IMR-90 (cell line): ENCODE results near the gene ZMIZ2. TPM values are rescaled to one million over a fixed set of nuclear protein-coding genes. Genes with fewer than 3 reads are reported as not detected.

Experiments used
- ATAC-seq: fragments of 200-7000 bp; cut with Tn5 transposase; 2 replicates; pipeline ENCODE4 v1.9.1; 2020; ENCODE audit warnings: low read depth, mild to moderate bottlenecking, moderate library complexity
- BruUV-seq: library from RNA; stranded (reverse); fragments of 400-500 nt; replicated peaks from 2 replicates; lab custom pipeline; 2021; lab: Mats Ljungman, UMichigan
- CTCF ChIA-PET: fragments of 300-600 bp; formaldehyde crosslinking; extraction: SDS; loops from one replicate; lab custom pipeline; 2021; ENCODE audit warnings: antibody characterized with exemption; lab: Yijun Ruan, JAX
- POLR2A ChIA-PET: fragments of 300-600 bp; sonication (Branson Sonifier 250); formaldehyde crosslinking; loops from one replicate; lab custom pipeline; 2022; ENCODE audit warnings: antibody characterized with exemption; ENCODE audit not compliant: unreplicated experiment; lab: Charles Lee
- DNase-seq: peaks from one replicate; pipeline ENCODE4 v3.0.0; 2013
- H2AFZ ChIP-seq: replicated peaks from 2 replicates; pipeline ENCODE3; 2013; ENCODE audit warnings: low read length, mild to moderate bottlenecking; ENCODE audit not compliant: poor library complexity
- H2AK5ac ChIP-seq: 2 replicates; pipeline ENCODE4 v1.6.1; 2013; ENCODE audit warnings: low read depth, low read length, inconsistent platforms
- H2AK9ac ChIP-seq: replicated peaks from 2 replicates; pipeline ENCODE3; 2013; ENCODE audit warnings: mild to moderate bottlenecking, low read depth, low read length, moderate library complexity; ENCODE audit not compliant: poor library complexity
- H2BK120ac ChIP-seq: 2 replicates; pipeline ENCODE4 v1.6.1; 2013; ENCODE audit warnings: low read depth, low read length, inconsistent platforms
- H2BK15ac ChIP-seq: 3 replicates; pipeline ENCODE4 v1.6.1; 2013; ENCODE audit warnings: low read depth, low read length, inconsistent platforms
- H2BK20ac ChIP-seq: 2 replicates; pipeline ENCODE4 v1.6.1; 2013; ENCODE audit warnings: low read depth, mild to moderate bottlenecking, inconsistent platforms, low read length, moderate library complexity
- H2BK5ac ChIP-seq: 2 replicates; pipeline ENCODE4 v1.6.1; 2013; ENCODE audit warnings: mild to moderate bottlenecking, low read depth, low read length, inconsistent platforms; ENCODE audit not compliant: poor library complexity, severe bottlenecking
- H3K14ac ChIP-seq: replicated peaks from 2 replicates; pipeline ENCODE4 v1.6.1; 2013; ENCODE audit warnings: low read depth, low read length, inconsistent platforms
- H3K18ac ChIP-seq: 2 replicates; pipeline ENCODE4 v1.6.1; 2013; ENCODE audit warnings: low read depth, low read length, control low read depth
- H3K23ac ChIP-seq: 2 replicates; pipeline ENCODE4 v1.6.1; 2013; ENCODE audit warnings: low read depth, low read length, inconsistent platforms
- H3K27ac ChIP-seq: 2 replicates; pipeline ENCODE4 v1.5.1; 2013; ENCODE audit warnings: mild to moderate bottlenecking, control low read depth, low read length; ENCODE audit not compliant: insufficient read depth
- H3K27me3 ChIP-seq: 2 replicates; pipeline ENCODE4 v1.6.1; 2013; ENCODE audit warnings: low read length; ENCODE audit not compliant: control insufficient read depth, insufficient read depth
- H3K36me3 ChIP-seq: 2 replicates; pipeline ENCODE4 v1.6.1; 2013; ENCODE audit warnings: low read length, mixed read lengths; ENCODE audit not compliant: control insufficient read depth, insufficient read depth
- H3K4ac ChIP-seq: 2 replicates; pipeline ENCODE4 v1.6.1; 2013; ENCODE audit warnings: low read depth, low read length, inconsistent platforms
- H3K4me1 ChIP-seq: 2 replicates; pipeline ENCODE4 v1.6.1; 2013; ENCODE audit warnings: low read length, mixed read lengths; ENCODE audit not compliant: control insufficient read depth, insufficient read depth
- H3K4me2 ChIP-seq: 2 replicates; pipeline ENCODE4 v1.6.1; 2013; ENCODE audit warnings: low read depth, mild to moderate bottlenecking, control low read depth, low read length, moderate library complexity
- H3K4me3 ChIP-seq: 2 replicates; pipeline ENCODE4 v1.5.1; 2013; ENCODE audit warnings: low read depth, mild to moderate bottlenecking, control low read depth, low read length, moderate library complexity; ENCODE audit not compliant: insufficient read depth
- H3K56ac ChIP-seq: 2 replicates; pipeline ENCODE4 v1.6.1; 2013; ENCODE audit warnings: low read length, inconsistent platforms; ENCODE audit not compliant: insufficient read depth; ENCODE audit errors: extremely low read depth
- H3K79me1 ChIP-seq, 2 experiments: 2 replicates each; pipeline ENCODE4 v1.6.1; 2013; ENCODE audit warnings: low read length in 2 of 2, inconsistent platforms in 1 of 2, low read depth in 1 of 2
- H3K9ac ChIP-seq: 2 replicates; pipeline ENCODE4 v1.6.1; 2013; ENCODE audit warnings: low read depth, low read length, control low read depth
- H3K9me1 ChIP-seq: 2 replicates; pipeline ENCODE4 v1.6.1; 2013; ENCODE audit warnings: low read length, inconsistent platforms; ENCODE audit not compliant: insufficient read depth
- H3K9me3 ChIP-seq: 2 replicates; pipeline ENCODE4 v1.6.1; 2013; ENCODE audit warnings: low read length; ENCODE audit not compliant: control insufficient read depth, insufficient read depth
- H4K20me1 ChIP-seq: 2 replicates; pipeline ENCODE4 v1.6.1; 2013; ENCODE audit warnings: low read length, inconsistent platforms; ENCODE audit not compliant: insufficient read depth
- H4K5ac ChIP-seq: 2 replicates; pipeline ENCODE4 v1.6.1; 2013; ENCODE audit warnings: mild to moderate bottlenecking, low read depth, low read length, control low read depth
- H4K8ac ChIP-seq, 2 experiments: 2 replicates each; pipeline ENCODE4 v1.6.1; 2013; ENCODE audit warnings: low read depth in 2 of 2, low read length in 2 of 2, control low read depth in 1 of 2, inconsistent platforms in 1 of 2
- H4K91ac ChIP-seq: 2 replicates; pipeline ENCODE4 v1.6.1; 2013; ENCODE audit warnings: low read depth, low read length, inconsistent platforms; ENCODE audit not compliant: insufficient read depth
- BHLHE40 ChIP-seq: fragments of 150-350 bp; IDR thresholded peaks from 2 replicates; pipeline ENCODE4 v1.6.1; 2016; ENCODE audit warnings: mild to moderate bottlenecking, low read depth, low read length
- FOS ChIP-seq: fragments of 150-350 bp; IDR thresholded peaks from 2 replicates; pipeline ENCODE4 v1.6.1; 2016; ENCODE audit warnings: low read depth, low read length
- POLR2A ChIP-seq: IDR thresholded peaks from 2 replicates; pipeline ENCODE4 v1.6.1; 2012; ENCODE audit warnings: mild to moderate bottlenecking, low read depth, low read length
- RFX5 ChIP-seq: IDR thresholded peaks from 2 replicates; pipeline ENCODE4 v1.8.0; 2012; ENCODE audit warnings: low read depth, mild to moderate bottlenecking, low read length, moderate library complexity
- WGBS, 2 experiments: methylation state at CpG; one replicate each; pipeline versions ENCODE4 v1.1.5 to v1.1.7; 2013; ENCODE audit warnings: missing lambda C conversion rate in 2 of 2; ENCODE audit not compliant: insufficient read length in 1 of 2; ENCODE audit errors: extremely low coverage in 2 of 2; 5-methylcytosine and 5-hydroxymethylcytosine counted together
- dilution Hi-C: fragments of 300-500 bp; cut with HindIII; formaldehyde crosslinking; loops from one replicate; pipeline ENCODE4 v1.14.3; 2018; ENCODE audit warnings: low sequenced_read_pairs; ENCODE audit not compliant: unreplicated experiment
- in situ Hi-C: fragments of 300-500 bp; cut with MboI; formaldehyde crosslinking; loops from 3 replicates; pipeline ENCODE4 v1.14.3; 2019; ENCODE audit warnings: low sequenced_read_pairs, inconsistent platforms, mixed read lengths
- intact Hi-C: fragments of 100-400 bp; cut with micrococcal nuclease; formaldehyde crosslinking; loops from 2 replicates; pipeline ENCODE4 v1.10.0; 2022
- polyA plus RNA-seq, 3 experiments: library from polyadenylated mRNA; depleted of rRNA; stranded (reverse); fragments of >200 nt; gene quantifications; 2 replicates each; pipeline ENCODE4 v1.2.3, GENCODE V29; 2012; ENCODE audit warnings: low replicate concordance in 1 of 3
- total RNA-seq: library from RNA; depleted of rRNA; stranded (reverse); fragments of >200 nt; gene quantifications from 2 replicates; pipeline ENCODE4 v1.2.3, GENCODE V29; 2012
- TF ChIP-seq, protein P1 (sequence below): conservative IDR thresholded peaks from 2 replicates; pipeline ENCODE4 v1.5.1; 2012; ENCODE audit warnings: mild to moderate bottlenecking, low read depth, low read length, improper control_type of control experiment

Gene ZMIZ2
- total and polyA plus RNA-seq, 2 of the 4 experiments (the other 2 are of a cell fraction), result 3.0 to 24.0 TPM

- Histone ChIP-seq H3K4me1 (peaks cover 3% of the 10 kb centered on the region), H3K14ac (peak overlapping the region; percentile 20; the same call in 1 of the 2 replicates), H4K8ac (no peak overlapping the region), H2BK20ac (no peak overlapping the region), H3K18ac (no peak overlapping the region), H3K79me1 (no peaks in the 10 kb centered on the region), H4K5ac (no peak overlapping the region), H2BK15ac (no peak overlapping the region), H2AK5ac (peak overlapping the region; percentile 72), H2AFZ (no peak overlapping the region), H3K4ac (no peak overlapping the region), H4K91ac (no peak overlapping the region), H3K36me3 (peaks cover 24% of the 10 kb centered on the region), H3K4me2 (no peak overlapping the region), H3K4me3 (no peak overlapping the region), H4K20me1 (no peaks in the 10 kb centered on the region), H3K9me1 (peaks cover 11% of the 10 kb centered on the region), H2BK5ac (no peak overlapping the region), H3K9me3 (no peaks in the 10 kb centered on the region), H2AK9ac (no peak overlapping the region), H3K27ac (no peak overlapping the region), H2BK120ac (no peak overlapping the region), H3K23ac (0 out of 2 replicates have a peak overlapping the region, but pooled peaks have one; percentile 34), H3K56ac (no peak overlapping the region; the same call in 1 of the 2 replicates), H3K27me3 (no peaks in the 10 kb centered on the region), H3K9ac (no peak overlapping the region)
- no TSS peak for BruUV-seq
- in situ Hi-C loops (no loop called here), intact Hi-C loops (no loop called here), dilution Hi-C loops (no loop called here)
- ChIA-PET POLR2A (no interaction called here), CTCF (no interaction called here)
- DNase-seq, result no peak
- 96% methylated on average over 3 of the region's 5 CpGs; no CpG with 5 or more reads in 1 of the 2 experiments for WGBS, 2 experiments
- TF ChIP-seq RFX5, result no peak
- TF ChIP-seq, protein P1, sequence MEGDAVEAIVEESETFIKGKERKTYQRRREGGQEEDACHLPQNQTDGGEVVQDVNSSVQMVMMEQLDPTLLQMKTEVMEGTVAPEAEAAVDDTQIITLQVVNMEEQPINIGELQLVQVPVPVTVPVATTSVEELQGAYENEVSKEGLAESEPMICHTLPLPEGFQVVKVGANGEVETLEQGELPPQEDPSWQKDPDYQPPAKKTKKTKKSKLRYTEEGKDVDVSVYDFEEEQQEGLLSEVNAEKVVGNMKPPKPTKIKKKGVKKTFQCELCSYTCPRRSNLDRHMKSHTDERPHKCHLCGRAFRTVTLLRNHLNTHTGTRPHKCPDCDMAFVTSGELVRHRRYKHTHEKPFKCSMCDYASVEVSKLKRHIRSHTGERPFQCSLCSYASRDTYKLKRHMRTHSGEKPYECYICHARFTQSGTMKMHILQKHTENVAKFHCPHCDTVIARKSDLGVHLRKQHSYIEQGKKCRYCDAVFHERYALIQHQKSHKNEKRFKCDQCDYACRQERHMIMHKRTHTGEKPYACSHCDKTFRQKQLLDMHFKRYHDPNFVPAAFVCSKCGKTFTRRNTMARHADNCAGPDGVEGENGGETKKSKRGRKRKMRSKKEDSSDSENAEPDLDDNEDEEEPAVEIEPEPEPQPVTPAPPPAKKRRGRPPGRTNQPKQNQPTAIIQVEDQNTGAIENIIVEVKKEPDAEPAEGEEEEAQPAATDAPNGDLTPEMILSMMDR, result no peak
- TF ChIP-seq POLR2A, result no peak
- no peak for TF ChIP-seq FOS
- TF ChIP-seq BHLHE40, result no peak
- ATAC-seq, result no peak
Observed at GRCh38 chr7:44711528-44711927, 37.1 kb upstream of the ZMIZ2 start.
